Measurements from ENCODE around the gene SORCS2.

SORCS2 gene

DNA sequence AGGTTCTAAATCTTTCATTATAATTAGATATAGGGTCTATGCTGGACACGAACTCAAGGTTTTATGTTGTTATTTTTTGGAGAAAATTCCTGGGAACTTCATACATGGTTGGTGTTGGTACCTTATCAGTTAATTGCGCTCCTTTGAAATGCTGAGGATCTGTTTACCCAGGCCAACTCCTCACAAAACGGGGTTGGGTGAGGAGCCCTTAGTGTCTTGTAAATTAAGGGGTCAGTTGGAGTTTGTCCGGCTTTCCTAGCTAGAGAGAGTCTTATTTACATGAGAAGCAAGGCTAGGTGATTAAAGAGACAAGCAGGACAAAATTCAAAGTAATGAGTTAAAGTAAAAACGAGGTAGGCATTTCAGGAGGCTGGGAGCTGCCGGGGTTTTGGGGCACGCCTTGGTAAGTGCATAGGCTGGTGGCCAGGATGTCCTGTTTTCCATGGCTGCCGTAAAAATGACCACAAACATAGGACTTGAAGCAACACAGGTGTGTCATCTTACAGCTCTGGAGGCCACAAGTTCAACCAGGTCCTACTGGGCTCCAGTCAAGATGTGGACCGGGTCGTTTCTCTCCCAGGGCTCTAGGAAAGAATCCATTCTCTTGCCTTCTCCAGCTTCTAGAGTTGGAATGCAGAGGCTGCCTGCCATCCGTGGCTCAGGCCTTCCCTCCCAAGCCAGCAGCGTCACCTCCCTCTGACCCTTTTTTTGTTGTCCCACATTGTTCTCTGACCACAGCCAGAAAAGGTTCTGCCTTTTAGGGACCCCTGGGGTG, 222.6 kb downstream of the SORCS2 start:
- DNase-seq (ENCODE audit: low read depth in 2 of 2): no peak

DNA sequence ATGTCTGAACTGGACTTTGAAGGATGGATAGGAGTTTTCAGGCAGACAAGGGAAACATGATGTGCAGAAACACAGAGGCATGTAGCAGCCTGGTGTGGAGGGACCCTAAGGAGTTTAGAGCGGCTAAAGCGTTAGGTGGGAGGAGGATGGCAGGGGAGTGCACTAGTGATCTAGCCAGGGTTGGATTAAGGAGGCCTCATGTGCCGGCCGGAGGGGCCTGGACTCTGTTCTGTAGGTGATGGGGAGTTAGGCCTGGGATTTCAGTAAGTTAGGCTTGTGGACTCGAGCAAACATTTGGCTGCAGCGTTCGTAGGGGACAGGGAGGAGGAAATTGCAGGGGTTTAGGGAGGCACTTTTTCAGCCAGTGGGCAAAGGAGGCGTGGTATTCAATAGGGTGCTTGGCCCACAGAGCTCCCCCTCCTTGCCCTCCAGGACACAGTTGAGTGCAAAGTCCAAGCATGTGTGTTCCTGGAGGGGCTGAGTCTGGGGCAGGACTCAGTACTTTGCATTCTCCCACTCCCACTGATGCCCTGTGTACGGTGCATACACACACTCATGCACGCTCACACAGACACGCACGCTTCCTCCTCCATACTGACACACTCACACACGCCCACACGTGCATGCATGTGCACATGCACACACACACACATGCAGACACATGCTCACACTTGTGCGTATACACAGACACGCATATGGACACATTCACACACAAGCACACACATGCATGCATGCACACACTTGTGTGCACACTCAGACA, 223.8 kb downstream of the SORCS2 start:
- DNase-seq (ENCODE audit: low read depth in 2 of 2): no peak

- no peak for DNase-seq (ENCODE audit: low read depth in 2 of 2)
Observed at GRCh38 chr4:7416745-7417432, 224.6 kb downstream of the SORCS2 start.

- no peak for DNase-seq (ENCODE audit: low read depth in 2 of 2)
Observed at GRCh38 chr4:7417639-7418038, 225.3 kb downstream of the SORCS2 start.

DNA sequence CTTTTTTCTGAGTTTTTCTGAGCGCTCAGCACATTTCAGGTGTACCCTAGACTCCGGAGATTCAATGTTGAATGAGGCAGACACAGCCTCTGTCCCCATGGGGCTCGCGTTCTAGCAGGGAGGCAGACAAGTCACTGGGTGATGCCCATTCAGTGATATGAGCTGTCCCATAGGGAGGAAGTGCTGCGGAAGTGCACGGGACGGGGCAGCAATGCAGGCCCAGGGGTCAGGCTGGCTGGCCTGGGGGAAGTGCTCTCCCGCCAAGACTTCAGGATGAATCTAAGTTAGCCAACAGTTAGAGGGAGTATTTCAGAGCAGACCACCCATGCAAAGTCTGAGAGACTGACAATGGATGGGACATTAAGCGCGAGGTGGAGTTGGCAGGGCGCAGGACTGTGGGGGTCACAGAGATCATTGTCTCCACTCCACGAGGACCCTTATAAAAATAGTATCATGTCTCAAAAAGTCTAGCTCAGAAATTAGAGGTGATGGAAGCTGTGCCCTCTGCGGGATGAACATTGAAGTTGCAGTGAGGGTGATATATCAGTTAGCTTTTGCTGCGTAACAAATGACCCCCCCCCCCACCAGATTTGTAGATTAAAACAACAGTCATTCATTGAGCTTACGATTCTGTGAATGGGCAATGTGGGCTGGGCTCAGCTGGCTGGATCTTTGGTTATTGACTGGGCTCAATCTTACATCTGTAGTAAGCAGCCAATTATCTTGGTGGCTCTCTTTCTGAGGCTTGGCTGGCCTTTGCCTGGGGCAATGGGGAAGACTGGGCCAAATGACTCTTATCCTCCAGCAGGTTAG, 226.0 kb downstream of the SORCS2 start:
- no peak for DNase-seq (ENCODE audit: low read depth in 2 of 2)

DNA sequence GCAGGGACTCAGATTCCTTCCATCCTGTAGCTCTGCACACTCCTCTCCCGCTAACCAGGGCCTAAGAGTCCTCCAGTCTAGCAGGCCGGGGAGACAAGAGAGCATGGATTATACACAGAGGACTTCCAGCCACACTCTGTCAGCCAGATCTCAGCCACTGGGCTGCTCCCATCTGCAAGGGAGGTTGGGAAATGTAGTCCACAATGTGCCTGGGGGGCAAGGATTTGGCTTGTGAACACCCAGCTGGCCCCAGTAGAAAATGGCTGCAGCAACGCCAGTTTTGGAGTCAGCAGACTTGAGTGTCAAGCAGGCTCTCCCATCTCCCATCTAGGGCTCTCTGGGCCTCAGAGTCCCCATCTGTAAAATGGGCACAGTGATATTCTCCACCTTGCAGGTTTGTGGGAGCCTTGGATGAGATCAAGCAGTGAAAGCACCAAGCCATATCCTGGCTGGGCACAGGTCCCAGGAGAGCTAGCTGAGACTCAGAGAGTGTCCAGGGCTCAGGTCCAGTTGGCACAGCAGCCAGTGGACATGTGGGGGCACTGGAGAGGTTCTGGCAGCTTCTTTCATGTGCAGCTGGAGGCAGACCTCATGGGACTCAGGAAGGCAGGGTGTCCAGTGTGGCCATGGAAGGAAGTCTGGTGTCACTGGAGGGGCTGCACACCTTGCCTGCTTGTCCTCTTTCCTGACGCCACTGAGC, 227.8 kb downstream of the SORCS2 start:
- no peak for DNase-seq (ENCODE audit: low read depth in 2 of 2)

DNA sequence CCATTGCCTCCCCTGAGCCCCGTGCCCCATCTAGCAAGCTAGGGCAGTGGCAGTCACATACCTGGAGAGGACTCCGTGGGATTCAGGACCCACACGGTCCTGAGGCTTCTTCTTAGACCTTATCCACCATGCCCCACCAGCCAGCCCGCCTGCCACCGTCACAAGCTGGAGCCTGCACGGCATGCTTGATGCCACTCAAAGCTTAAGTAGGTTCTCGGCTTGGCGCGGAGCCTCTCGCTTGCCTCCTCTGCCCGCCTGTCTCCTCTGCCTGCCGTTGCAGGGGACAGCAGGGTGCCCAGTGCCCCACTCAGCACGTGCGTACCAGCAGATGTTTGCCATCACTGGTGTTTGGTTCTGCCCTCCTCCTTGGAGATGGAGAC, 228.3 kb downstream of the SORCS2 start:
- no peak for DNase-seq (ENCODE audit: low read depth in 2 of 2)

DNA sequence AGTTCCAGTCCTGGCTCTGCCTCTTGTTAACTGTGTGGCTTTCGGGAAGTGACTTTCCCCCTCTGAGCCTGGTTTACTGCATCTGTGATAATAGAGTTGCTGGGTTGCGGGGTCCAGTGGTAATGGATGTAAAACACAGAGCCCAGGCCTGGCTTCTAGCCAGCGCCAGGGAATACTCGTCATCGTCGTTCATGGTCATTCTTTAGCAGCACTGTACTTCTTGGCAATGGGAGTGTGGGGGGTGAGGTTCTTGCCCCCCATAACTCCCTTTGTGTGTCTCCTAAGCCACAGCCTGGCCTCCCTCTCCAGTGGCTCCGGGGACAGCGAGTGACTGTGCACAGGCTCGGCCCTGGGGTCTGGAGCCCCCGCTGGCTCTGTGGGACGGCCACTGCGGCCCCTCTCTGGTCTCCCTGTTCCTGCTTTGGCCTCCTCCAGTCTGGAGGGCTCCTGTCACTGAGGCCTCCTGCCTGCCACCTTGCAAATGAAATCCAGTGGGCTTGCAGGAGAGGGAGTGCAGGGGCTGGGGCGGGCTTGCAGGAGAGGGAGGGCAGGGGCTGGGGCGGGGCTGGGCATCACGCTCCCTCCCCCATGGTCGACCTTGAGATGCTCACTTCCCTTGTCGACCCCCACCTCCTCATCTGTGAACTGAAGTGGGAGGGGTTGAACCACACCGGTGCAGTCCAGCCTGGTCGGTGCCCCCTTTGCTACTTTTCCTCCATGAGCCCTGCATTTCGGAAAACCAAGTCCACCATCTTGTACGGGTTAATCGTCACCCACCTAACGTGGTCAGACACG, 229.2 kb downstream of the SORCS2 start:
- no peak for DNase-seq (ENCODE audit: low read depth in 2 of 2)

DNA sequence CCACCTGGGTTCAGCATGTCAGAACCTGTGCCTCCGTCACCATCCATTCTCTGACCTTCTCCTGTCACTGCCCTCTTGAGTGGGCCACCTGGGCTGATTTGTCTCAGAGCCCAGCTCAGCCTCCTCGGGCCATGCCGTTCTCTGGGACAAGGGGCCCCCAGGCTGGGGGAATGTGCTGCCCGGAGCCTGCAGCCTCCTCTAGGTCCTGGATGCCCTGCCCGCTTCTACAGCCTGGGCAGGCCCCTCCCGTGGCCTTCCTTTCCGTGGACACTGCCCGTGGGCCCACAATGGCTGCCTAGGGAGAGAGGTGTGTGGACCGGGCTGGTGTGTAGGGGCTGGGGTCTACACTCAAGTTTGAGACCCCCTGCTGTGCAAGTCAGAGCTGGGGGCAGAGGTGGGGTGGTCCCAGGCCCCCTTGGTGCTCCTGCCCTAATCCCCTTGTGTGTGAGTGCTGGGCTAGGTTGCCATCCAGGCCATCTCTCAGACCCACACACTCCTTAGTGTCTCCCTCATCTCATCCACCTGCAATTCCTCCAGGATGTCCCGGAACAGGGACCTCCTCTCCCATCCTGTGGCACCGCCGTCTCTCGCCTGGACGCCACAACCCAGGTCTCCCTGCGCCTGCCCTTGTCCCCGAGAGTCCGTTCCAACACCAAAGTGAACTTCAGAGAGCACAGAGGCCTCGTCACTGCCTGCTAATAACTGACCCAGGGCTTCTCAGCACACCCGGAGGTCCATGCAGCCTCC, 230.0 kb downstream of the SORCS2 start:
- no peak for DNase-seq (ENCODE audit: low read depth in 2 of 2)

- no peak for DNase-seq (ENCODE audit: low read depth in 2 of 2)
Observed at GRCh38 chr4:7422898-7423180, 230.5 kb downstream of the SORCS2 start.

DNA sequence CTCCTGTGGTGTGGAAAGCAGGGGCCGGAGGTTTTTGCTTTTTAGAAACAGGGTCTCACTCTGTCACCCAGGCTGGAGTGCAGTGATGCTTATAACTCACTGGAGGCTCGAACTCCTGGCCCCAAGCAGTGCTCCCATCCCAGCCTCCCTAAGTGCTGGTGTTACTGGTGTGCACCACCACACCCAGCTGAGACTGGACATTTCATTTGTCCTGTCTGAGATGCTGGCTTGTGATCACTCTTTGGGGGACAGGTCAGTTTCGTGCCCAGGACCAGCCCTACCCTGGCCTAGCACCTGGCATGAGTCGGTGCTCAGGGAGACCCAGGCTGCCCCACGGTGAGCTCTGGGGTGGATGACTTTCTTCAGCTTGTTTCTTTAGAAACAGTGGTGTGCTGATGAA, 231.1 kb downstream of the SORCS2 start:
- no peak for DNase-seq (ENCODE audit: low read depth in 2 of 2)

DNA sequence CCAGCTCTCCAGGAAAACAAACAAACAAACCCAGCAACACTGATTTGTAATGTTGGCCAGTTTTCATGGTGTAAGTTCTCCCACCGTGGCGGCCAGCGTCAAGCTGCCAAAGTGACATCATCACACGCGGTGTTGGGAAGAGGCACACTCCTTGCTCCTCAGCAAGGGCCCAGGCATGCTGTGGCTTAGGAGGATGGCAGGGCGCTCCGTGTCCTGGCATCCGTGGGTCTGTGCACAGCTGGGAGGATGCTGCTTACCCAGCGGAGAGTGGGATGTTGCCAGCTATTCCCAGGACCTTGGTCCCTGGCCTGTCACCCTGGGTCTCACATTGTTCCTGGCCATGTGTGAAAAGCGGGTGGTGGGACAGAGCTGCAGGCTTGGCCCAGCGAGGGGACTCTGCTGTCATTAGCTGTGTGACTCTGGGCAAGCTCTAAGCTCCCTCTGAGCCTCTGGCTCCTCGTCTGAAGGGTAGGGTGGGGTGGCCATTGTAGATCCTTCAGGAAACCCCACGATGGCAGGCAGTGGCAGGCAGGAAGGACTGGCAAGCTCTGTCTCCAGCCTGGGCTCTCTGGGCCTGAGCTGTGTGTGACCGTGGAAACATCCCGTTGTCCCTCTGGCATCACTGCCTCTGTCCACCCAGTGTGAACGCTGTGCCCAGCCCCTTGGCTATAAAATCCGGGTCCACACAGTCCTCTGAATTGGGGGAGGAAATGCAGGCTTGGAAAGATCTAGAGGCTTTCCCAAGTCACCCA, 231.6 kb downstream of the SORCS2 start:
- DNase-seq (ENCODE audit: low read depth in 2 of 2): no peak

DNA sequence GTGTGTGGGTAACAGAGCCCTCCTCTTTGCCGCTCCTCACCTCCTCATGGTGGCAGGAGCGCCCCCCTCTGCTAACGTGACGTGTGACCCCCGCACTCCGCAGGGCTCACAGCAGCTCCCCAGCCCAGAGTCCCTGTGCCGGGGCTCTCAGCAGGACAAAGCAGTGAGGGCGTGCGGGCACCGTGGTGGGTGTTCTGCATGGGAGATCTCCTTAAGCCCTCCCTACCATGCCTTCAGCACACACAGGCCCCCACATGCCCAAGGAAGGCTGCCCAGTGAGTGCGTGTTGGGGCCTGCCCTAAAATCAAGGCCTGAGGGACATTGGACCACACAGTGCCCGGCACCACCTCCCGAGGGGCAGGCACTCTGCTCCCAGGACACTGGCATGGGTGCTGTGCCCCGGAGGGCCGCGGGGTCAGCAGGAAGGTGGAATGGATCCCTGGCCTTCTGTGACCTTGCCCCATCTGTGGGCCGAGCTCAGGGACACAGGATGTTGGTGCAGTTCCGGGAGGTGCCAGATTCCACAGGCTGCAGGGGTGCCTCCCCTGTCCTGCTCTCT, 232.3 kb downstream of the SORCS2 start:
- DNase-seq (ENCODE audit: low read depth in 2 of 2): no peak

GRCh38 chr4:7425124-7425523, 232.8 kb downstream of the SORCS2 start:
- DNase-seq (ENCODE audit: low read depth in 2 of 2): no peak

DNA sequence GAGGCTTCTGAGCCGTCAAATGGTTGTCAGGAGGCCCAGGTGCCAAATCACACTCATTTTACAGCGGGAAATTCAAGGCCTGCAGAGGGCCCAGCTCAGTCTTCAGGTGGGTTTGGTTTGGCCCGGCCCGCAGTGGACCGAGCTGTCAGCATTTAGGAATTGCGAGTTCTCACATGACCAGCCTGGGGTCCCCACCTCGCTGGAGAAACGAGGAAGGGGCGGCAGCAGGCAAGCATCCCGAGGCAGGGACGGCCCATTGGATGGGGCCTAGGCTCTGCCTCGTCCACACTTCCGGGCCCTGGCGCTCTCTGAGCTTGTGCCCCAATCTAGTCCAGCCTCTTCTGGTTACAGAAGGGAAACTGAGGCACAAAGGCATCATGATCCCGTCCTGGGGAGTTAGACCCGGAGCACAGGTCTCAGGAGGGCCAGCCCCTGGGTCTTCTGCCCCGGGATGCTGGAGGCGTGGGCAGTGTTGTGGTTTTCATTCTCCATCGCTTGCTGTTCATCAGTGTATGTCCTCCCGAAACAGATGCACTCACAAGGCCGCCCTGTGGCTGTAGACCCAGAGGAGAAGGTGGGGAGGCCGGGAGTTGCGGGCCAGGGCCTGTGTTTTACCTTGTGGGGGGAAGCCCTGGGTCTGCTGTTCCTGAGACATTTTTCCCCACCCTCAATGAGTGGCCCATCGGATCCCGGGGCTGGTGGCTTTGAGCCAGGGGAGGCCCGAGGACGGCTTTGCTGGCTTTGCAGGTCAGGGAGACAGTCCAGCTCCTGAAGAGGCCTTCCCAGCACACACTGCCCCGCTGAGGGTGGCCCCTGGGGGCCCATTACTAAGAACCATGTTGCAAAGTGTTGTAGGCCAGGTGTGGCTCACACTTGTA, 233.5 kb downstream of the SORCS2 start:
- no peak for DNase-seq (ENCODE audit: low read depth in 2 of 2)

GRCh38 chr4:7426525-7427171, 234.3 kb downstream of the SORCS2 start:
- no peak for DNase-seq (ENCODE audit: low read depth in 2 of 2)

DNA sequence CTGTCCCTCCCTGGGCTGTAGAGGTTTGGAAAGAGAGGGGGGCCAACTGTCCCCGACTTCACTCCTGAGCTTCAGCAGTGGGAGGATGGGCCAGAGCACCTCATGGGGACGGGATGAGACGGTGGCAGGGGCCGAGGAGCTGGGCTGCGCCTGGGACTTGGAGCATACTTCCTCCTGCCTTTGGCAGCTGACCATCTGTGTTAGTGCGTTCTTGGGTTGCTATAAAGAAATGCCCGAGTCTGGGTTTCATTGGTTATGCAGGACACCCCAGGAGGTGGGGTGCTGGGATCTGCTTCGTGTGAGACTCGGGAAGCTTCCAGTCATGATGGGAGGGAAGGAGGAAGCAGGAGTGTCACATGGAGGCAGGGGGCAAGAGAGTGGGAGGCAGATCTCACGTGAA, 235.0 kb downstream of the SORCS2 start:
- no peak for DNase-seq (ENCODE audit: low read depth in 2 of 2)
